ENCODE measurements around the gene AGBL4.
"Not testable (repeated sequence)": the region's sequence is repeated elsewhere in the genome, so short reads cannot be mapped to it uniquely, and the experiment has no call there.

Gene AGBL4

GRCh38 chr1:49842596-49842995 is 181.2 kb downstream of the AGBL4 start:
- H3K27me3 Mint-ChIP-seq (ENCODE audit: low read depth) = no peaks in the 10 kb centered on the region

GRCh38 chr1:49841767-49842166 is 182.0 kb downstream of the AGBL4 start:
- H3K36me3 Mint-ChIP-seq (ENCODE audit: low read depth) = no peaks in the 10 kb centered on the region
- H3K4me3 Mint-ChIP-seq = no peak overlapping the region
- H3K27me3 Mint-ChIP-seq (ENCODE audit: low read depth) = no peaks in the 10 kb centered on the region
- H3K27ac Mint-ChIP-seq = no peak overlapping the region
- H3K4me1 Mint-ChIP-seq (ENCODE audit: low read depth) = no peaks in the 10 kb centered on the region
- H3K9me3 Mint-ChIP-seq = peaks cover 56% of the 10 kb centered on the region
- no peak for DNase-seq (ENCODE audit: low spot score)

More at GRCh38 chr1:49842596-49842995, 181.2 kb downstream of the AGBL4 start:
- Mint-ChIP-seq H3K4me1 (ENCODE audit: low read depth) (no peaks in the 10 kb centered on the region), H3K4me3 (no peak overlapping the region), H3K36me3 (ENCODE audit: low read depth) (no peaks in the 10 kb centered on the region), H3K9me3 (peaks cover 56% of the 10 kb centered on the region), H3K27ac (no peak overlapping the region)
- DNase-seq (ENCODE audit: low spot score) = no peak

- no peaks in the 10 kb centered on the region for H3K27me3 Mint-ChIP-seq (ENCODE audit: low read depth)
- H3K36me3 Mint-ChIP-seq (ENCODE audit: low read depth) = no peaks in the 10 kb centered on the region
- no peak for DNase-seq (ENCODE audit: low spot score)
- no peaks in the 10 kb centered on the region for H3K4me1 Mint-ChIP-seq (ENCODE audit: low read depth)
- no peak overlapping the region for H3K4me3 Mint-ChIP-seq
- peaks cover 11% of the 10 kb centered on the region for H3K9me3 Mint-ChIP-seq
- no peak overlapping the region for H3K27ac Mint-ChIP-seq
These were observed 199.5 kb downstream of the AGBL4 start for GRCh38 chr1:49824261-49824660.

- H3K4me1 Mint-ChIP-seq (ENCODE audit: low read depth) = no peaks in the 10 kb centered on the region
- no peaks in the 10 kb centered on the region for H3K36me3 Mint-ChIP-seq (ENCODE audit: low read depth)
- no peak for DNase-seq (ENCODE audit: low spot score)
- no peak overlapping the region for H3K27ac Mint-ChIP-seq
- no peaks in the 10 kb centered on the region for H3K27me3 Mint-ChIP-seq (ENCODE audit: low read depth)
- no peak overlapping the region for H3K4me3 Mint-ChIP-seq
- no peaks in the 10 kb centered on the region for H3K9me3 Mint-ChIP-seq
These were observed 206.1 kb downstream of the AGBL4 start for GRCh38 chr1:49817681-49818080.

GRCh38 chr1:49787013-49787412 is 236.7 kb downstream of the AGBL4 start:
- H3K4me3 Mint-ChIP-seq; H3K9me3 Mint-ChIP-seq; H3K27ac Mint-ChIP-seq; DNase-seq (ENCODE audit: low spot score); H3K4me1 Mint-ChIP-seq (ENCODE audit: low read depth); H3K27me3 Mint-ChIP-seq (ENCODE audit: low read depth); H3K36me3 Mint-ChIP-seq (ENCODE audit: low read depth): not testable (repeated sequence)

GRCh38 chr1:49765034-49765433 is 258.7 kb downstream of the AGBL4 start:
- H3K36me3 Mint-ChIP-seq (ENCODE audit: low read depth) = no peaks in the 10 kb centered on the region
- no peaks in the 10 kb centered on the region for H3K4me1 Mint-ChIP-seq (ENCODE audit: low read depth)
- H3K4me3 Mint-ChIP-seq = no peak overlapping the region
- H3K27me3 Mint-ChIP-seq (ENCODE audit: low read depth) = no peaks in the 10 kb centered on the region
- no peak for DNase-seq (ENCODE audit: low spot score)
- no peak overlapping the region for H3K27ac Mint-ChIP-seq
- H3K9me3 Mint-ChIP-seq = peaks cover 16% of the 10 kb centered on the region

GRCh38 chr1:49738118-49738517 is 285.6 kb downstream of the AGBL4 start:
- H3K9me3 Mint-ChIP-seq = peaks cover 35% of the 10 kb centered on the region
- H3K27ac Mint-ChIP-seq = not testable (repeated sequence)

GRCh38 chr1:49728377-49728776 is 295.4 kb downstream of the AGBL4 start:
- H3K4me3 Mint-ChIP-seq = no peak overlapping the region
- H3K27ac Mint-ChIP-seq = no peak overlapping the region
- H3K27me3 Mint-ChIP-seq (ENCODE audit: low read depth) = no peaks in the 10 kb centered on the region
- no peak for DNase-seq (ENCODE audit: low spot score)
- H3K4me1 Mint-ChIP-seq (ENCODE audit: low read depth) = no peaks in the 10 kb centered on the region
- no peaks in the 10 kb centered on the region for H3K36me3 Mint-ChIP-seq (ENCODE audit: low read depth)
- peaks cover 20% of the 10 kb centered on the region for H3K9me3 Mint-ChIP-seq

More at GRCh38 chr1:49738118-49738517, 285.6 kb downstream of the AGBL4 start:
- not testable (repeated sequence) for DNase-seq (ENCODE audit: low spot score); H3K27me3 Mint-ChIP-seq (ENCODE audit: low read depth); H3K4me1 Mint-ChIP-seq (ENCODE audit: low read depth); H3K36me3 Mint-ChIP-seq (ENCODE audit: low read depth); H3K4me3 Mint-ChIP-seq

GRCh38 chr1:49723662-49724061 is 300.1 kb downstream of the AGBL4 start:
- Mint-ChIP-seq H3K36me3 (ENCODE audit: low read depth) (no peaks in the 10 kb centered on the region), H3K4me3 (no peak overlapping the region), H3K27ac (no peak overlapping the region), H3K9me3 (peaks cover 5% of the 10 kb centered on the region), H3K4me1 (ENCODE audit: low read depth) (no peaks in the 10 kb centered on the region), H3K27me3 (ENCODE audit: low read depth) (no peaks in the 10 kb centered on the region)
- no peak for DNase-seq (ENCODE audit: low spot score)

- H3K36me3 Mint-ChIP-seq (ENCODE audit: low read depth) = no peaks in the 10 kb centered on the region
- H3K9me3 Mint-ChIP-seq = peaks cover 13% of the 10 kb centered on the region
- no peak overlapping the region for H3K27ac Mint-ChIP-seq
- no peak for DNase-seq (ENCODE audit: low spot score)
- no peaks in the 10 kb centered on the region for H3K4me1 Mint-ChIP-seq (ENCODE audit: low read depth)
- H3K4me3 Mint-ChIP-seq = no peak overlapping the region
- no peaks in the 10 kb centered on the region for H3K27me3 Mint-ChIP-seq (ENCODE audit: low read depth)
These were observed 329.4 kb downstream of the AGBL4 start for GRCh38 chr1:49694251-49694827.

- Mint-ChIP-seq H3K27ac (no peak overlapping the region), H3K36me3 (ENCODE audit: low read depth) (no peaks in the 10 kb centered on the region), H3K4me3 (no peak overlapping the region), H3K4me1 (ENCODE audit: low read depth) (no peaks in the 10 kb centered on the region), H3K27me3 (ENCODE audit: low read depth) (no peaks in the 10 kb centered on the region), H3K9me3 (peaks cover 24% of the 10 kb centered on the region)
- no peak for DNase-seq (ENCODE audit: low spot score)
These were observed 337.6 kb downstream of the AGBL4 start for GRCh38 chr1:49686107-49686506.

- Mint-ChIP-seq H3K9me3 (peaks cover 7% of the 10 kb centered on the region), H3K4me1 (ENCODE audit: low read depth) (no peaks in the 10 kb centered on the region), H3K27ac (no peak overlapping the region), H3K27me3 (ENCODE audit: low read depth) (no peaks in the 10 kb centered on the region), H3K4me3 (no peak overlapping the region), H3K36me3 (ENCODE audit: low read depth) (no peaks in the 10 kb centered on the region)
- DNase-seq (ENCODE audit: low spot score) = no peak
These were observed 346.0 kb downstream of the AGBL4 start for GRCh38 chr1:49677706-49678105.

- no peaks in the 10 kb centered on the region for H3K27me3 Mint-ChIP-seq (ENCODE audit: low read depth)
- no peak overlapping the region for H3K27ac Mint-ChIP-seq
- H3K4me1 Mint-ChIP-seq (ENCODE audit: low read depth) = no peaks in the 10 kb centered on the region
- no peak for DNase-seq (ENCODE audit: low spot score)
- no peaks in the 10 kb centered on the region for H3K36me3 Mint-ChIP-seq (ENCODE audit: low read depth)
- no peak overlapping the region for H3K4me3 Mint-ChIP-seq
- H3K9me3 Mint-ChIP-seq = peaks cover 10% of the 10 kb centered on the region
These were observed 372.6 kb downstream of the AGBL4 start for GRCh38 chr1:49651136-49651535.

- H3K36me3 Mint-ChIP-seq (ENCODE audit: low read depth) = no peaks in the 10 kb centered on the region
- no peaks in the 10 kb centered on the region for H3K27me3 Mint-ChIP-seq (ENCODE audit: low read depth)
These were observed 393.6 kb downstream of the AGBL4 start for GRCh38 chr1:49630156-49630555.

GRCh38 chr1:49627781-49628180 is 396.0 kb downstream of the AGBL4 start:
- no peak for DNase-seq (ENCODE audit: low spot score)
- H3K9me3 Mint-ChIP-seq = no peaks in the 10 kb centered on the region

More at GRCh38 chr1:49630156-49630555, 393.6 kb downstream of the AGBL4 start:
- Mint-ChIP-seq H3K4me3 (no peak overlapping the region), H3K27ac (no peak overlapping the region), H3K4me1 (ENCODE audit: low read depth) (no peaks in the 10 kb centered on the region), H3K9me3 (no peaks in the 10 kb centered on the region)
- DNase-seq (ENCODE audit: low spot score) = no peak

More at GRCh38 chr1:49627781-49628180, 396.0 kb downstream of the AGBL4 start:
- H3K4me3 Mint-ChIP-seq = no peak overlapping the region
- no peaks in the 10 kb centered on the region for H3K4me1 Mint-ChIP-seq (ENCODE audit: low read depth)
- no peaks in the 10 kb centered on the region for H3K36me3 Mint-ChIP-seq (ENCODE audit: low read depth)
- H3K27me3 Mint-ChIP-seq (ENCODE audit: low read depth) = no peaks in the 10 kb centered on the region
- no peak overlapping the region for H3K27ac Mint-ChIP-seq
